Amniotic stem cell (primary cell): ENCODE measurements around the gene NIPAL3.
A peak's percentile ranks its signal among the peaks of the same experiment; 100 is the strongest.
"Not testable (repeated sequence)": the region's sequence is repeated elsewhere in the genome, so short reads cannot be mapped to it uniquely, and the experiment has no call there.

Experiments
- DNase-seq: peaks from one replicate; lab custom pipeline; 2025; lab: John Stamatoyannopoulos, UW

Gene NIPAL3

DNA sequence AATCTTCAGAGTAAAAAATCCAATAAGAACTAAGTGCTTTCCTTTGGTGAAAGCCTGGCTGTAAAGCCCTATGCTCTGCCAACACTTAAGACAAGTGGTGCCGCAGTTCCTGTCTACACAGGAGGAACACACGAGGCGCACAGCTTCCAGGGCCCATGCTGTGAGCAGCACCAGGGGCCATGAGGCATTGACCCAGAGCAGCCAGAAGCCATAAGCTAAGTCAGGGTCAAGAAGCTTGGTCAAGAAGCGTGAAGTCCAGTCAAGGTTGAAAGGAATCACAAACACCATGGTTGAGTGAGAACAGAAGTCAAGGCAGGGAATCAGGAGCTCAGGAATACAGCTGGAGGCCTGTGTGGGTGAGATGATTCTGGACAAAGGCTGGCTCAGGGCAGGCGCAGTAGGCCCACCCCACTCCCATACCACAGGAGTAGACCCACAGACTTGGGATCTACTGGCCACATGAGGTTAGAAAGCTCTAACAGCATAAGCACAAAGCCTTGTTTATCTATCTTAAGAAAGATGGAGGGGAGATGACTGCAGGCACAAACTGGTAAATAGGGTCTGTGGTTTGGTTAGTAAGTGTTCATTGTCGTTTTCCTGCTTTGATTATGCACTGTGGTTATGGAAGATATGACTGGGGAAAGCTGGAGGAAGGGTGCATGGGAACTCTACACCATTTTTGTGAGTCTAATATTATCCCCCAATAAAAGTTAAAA is 44.1 kb downstream of the NIPAL3 start:
- no peak for DNase-seq

DNA sequence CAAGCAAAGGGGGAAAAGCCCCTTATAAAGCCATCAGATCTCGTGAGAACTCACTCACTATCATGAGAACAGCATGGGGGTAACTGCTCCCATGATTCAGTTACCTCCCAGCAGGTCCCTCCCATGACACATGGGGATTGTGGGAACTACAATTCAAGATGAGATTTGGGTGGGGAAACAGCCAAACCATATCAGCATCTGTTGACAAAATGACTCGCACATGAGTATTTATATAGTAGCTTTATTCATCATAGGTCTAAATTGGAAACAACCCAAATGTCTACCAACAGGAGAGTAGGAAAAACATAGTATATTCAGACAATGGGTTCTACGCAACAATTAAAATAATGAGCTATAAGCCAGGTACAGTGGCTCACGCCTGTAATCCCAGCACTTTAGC is 46.5 kb downstream of the NIPAL3 start:
- not testable (repeated sequence) for DNase-seq

DNA sequence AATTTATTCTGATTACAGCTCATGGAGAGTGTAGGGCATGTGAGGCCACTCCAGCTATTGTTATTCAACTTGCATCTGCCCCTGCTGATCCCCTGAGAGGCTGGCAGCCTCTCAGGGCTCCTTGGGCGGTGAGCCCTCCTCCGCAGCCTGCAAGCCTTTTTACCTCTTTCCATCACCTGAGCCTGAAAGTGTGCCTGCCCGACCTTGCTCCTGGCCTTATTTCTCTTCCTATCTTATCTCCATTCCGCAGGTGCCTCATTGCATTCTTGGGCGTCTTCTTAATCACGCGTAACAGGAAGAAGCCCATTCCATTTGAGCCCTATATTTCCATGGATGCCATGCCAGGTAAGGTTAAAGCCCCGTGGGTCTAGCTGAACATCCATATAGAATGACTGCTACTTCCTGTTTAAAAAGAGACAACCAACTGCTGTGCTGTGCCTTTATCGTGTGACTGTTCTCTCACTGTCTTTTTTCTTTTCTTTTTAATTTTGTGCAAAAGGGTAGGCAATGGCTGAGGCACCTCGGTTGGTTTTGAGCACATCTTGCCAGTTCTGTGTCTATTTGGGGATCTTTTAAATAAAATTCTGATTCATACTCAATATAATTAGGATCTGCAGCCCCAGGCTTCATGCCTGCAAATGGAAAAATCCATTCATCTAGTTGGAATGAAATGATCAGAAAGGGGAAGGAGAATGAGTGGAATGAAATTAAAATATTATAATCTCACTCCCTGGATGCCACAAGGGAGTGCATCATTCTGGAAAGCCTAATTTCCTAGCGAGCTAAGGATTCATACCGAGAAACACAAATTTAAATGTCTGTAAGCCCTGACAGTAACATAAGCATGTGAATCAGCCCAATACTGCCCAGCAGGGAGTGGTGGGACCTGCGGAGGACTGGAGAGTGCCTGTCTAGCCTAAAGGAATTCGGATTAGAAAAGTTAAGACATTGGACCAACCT is 48.5 kb downstream of the NIPAL3 start:
- peak; percentile 53 for DNase-seq

DNA sequence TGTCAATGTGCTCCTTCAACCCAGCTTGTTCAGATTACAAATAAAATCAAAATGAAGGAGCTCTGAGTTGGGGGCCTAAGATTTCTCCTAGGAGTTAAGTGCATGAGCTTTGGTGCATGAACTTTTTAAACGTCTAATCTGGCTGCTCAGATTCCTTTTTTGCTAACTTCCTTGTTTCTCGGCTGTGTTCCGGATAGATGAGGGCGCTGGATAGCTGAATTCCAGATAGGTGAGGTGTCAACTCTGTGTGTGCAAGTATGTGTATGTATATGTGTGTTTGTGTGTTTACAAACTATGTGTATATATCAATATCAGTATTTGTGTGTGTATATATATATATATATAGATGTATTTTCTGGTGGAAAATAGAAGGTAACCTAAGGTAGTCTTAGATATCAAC is 49.5 kb downstream of the NIPAL3 start:
- DNase-seq, result no peak

DNA sequence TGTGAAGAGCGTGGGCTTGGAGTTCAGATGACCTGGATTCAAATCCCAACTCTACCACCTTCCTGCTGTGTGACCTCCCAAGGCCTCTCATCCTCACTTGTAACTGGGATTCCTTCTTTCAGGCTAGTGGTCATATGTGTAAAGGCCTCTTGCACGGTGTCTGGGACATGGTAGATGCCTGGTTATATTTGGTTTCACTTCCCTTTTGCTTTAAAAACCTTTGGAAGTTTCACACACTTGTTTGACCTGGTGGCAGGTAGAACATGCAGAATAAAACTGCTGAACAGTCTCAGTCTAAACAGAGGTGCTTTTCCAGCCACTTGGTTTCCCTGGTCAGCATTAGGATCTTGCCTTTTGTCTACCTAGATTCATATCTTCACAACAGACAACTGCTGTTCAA is 50.0 kb downstream of the NIPAL3 start:
- DNase-seq, result no peak

DNA sequence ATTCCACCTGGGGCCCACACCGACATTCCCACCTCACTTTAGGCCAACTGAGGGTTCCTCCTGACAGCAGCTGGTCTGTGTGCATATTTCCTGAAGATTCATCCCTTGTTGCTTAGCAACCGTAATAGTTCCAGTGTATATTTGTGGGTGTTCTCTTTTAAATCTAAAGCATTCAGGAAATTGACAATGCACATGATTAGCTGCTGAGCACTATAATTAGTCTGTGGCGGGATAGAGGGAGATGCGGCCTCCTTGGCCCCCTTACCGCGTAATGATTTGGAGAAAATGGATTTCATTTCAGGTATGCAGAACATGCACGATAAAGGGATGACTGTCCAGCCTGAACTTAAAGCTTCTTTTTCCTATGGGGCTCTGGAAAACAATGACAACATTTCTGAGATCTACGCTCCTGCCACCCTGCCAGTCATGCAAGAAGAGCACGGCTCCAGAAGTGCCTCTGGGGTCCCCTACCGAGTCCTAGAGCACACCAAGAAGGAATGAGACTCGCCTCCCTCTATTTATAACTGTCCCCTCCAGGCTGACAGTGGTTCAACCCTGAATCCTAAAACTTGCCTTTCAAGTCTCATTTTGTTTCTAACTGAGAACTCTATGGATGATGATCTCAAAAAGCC is 53.2 kb downstream of the NIPAL3 start:
- DNase-seq, result no peak

DNA sequence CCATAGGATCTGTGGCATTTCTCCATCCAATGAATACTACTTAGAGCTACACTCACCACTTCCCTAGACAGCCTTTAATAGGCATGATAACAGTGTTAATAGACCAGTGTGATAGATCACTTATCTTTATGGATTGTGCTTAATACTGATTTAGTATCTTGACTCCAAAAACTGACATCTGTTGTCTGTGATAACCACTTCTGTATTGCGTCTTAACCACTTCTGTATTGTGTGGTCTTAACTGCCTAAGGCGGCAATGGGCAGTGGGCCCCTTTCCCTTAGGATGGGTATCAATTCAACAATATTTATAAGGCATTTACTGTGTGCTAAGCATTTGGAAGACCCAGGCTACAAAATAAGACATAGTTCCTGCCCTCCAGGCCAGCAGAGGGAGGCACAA is 55.0 kb downstream of the NIPAL3 start:
- DNase-seq, result no peak

DNA sequence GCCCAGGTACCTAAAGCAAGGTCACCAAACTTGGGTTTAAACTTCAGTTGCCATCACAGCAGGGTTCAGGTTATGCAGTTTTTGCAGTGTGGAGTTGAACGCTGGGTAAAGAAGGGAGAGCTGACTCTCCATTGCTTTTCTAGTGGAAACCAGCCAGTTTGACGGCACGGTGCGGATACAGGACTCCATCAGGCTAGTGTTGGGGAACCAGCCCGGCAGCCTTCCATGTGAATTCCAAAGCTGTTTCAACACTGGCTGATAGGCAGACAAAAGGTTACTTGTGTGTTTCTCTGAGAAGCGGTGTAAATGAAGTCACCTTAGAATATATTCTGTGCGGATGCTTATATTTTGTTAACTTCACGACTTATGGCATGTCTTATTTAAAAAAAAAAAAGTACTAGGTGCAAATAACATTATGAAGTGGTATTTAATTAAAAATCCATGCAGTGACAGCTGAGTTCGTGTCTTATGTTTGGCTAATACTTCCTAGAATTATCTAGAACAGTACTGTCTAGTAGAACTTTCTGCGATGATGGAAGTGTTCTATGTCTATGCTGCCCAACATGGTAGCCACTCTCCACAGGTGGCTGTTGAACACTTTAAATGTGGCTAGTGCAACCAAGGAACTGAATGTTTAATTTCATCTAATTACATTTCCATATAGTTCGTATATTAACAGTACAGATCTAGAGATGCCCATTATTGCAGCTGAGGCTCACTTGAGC is 57.1 kb downstream of the NIPAL3 start:
- no peak for DNase-seq

DNA sequence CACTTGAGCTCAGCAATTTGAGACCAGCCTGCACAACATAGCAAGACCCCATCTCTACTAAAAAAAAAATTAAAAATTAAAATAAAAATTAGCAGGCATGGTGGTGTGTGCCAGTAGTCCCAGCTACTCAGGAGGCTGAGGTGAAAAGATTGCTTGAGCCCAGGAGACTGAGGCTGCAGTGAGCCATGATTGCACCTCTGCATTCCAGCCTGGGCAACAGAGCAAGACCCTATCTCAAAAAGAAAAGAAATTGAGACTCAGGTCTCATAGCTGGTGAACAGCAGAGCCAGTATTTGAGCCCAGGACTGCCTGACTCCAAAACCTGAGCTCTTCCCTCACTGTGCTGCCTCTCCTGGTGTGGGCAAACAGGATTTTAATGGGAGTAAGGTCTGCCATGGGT is 58.6 kb downstream of the NIPAL3 start:
- DNase-seq, result no peak

DNA sequence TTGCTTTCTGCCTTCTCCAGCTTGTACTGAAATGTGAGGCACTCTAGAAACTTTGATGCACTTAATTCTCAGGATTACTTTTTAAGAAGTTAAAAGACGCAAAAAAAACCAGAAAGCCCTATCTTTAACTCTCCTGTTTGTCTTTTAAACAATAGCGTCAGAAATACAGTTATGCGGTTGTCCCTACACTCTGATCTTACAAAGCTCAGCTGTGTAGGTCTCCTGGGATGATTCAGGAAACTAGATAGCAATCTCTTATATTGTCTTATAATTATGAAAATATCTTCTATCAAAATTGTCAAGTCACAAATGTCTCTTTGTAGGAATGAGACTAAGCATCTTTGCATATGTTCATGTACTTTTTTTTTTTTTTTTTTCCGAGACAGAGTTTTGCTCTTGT is 60.1 kb downstream of the NIPAL3 start:
- no peak for DNase-seq

DNA sequence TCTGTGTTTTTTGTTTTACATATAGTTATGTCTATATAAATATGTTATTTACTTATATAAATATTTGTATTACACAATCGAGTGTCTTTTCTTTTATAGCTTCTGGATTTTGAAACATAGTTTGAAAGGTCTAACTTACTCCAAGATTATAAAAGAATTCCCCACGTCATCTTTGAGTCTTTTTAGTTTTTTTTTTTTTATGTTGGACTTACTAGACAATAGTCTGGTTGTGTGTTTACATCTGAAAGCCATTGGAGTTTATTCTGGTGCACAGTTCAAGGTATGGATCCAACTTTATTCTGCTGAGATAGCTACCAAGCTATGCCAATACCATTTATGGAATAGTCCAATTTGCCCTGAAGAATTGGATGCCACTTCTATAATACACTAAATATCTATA is 61.0 kb downstream of the NIPAL3 start:
- DNase-seq, result no peak

DNA sequence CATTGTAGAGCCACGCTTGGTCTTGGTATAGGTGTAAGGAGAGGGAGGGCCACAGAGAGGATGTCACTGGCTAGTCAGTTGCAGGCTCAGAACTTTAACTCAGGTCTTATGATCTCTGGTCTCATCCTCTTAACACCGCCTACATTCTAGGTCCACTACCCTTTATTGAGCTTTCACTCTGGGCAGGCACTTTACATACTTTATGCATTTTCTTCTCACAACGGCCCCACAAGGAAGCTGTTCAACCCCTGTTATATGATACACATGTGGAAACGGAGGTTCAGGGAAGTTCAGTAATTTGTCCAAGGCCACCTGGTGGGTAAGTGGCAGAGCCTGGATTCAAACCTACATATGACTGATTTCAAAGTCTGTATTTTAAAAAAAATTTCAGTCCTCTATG is 61.7 kb downstream of the NIPAL3 start:
- DNase-seq, result no peak

DNA sequence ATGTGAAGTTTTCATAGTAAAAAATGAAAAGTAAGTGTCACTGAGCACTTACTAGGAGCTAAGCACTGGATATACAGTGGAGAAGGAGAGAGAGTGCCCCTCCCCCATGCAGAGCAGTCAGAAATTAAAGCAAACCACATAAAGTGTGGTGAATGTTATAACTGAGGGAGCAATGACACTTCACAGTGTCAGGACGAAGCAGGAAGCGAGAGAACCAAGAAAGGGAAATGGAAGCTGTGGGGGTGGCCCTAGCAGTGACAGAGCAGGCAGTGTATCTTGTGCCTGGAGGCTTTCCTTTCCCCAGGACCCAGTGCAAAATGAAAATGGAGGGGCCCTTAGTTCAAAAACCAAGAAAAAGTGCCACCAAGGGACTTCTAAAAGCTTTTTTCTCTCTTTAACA is 65.5 kb downstream of the NIPAL3 start:
- DNase-seq, result no peak

DNA sequence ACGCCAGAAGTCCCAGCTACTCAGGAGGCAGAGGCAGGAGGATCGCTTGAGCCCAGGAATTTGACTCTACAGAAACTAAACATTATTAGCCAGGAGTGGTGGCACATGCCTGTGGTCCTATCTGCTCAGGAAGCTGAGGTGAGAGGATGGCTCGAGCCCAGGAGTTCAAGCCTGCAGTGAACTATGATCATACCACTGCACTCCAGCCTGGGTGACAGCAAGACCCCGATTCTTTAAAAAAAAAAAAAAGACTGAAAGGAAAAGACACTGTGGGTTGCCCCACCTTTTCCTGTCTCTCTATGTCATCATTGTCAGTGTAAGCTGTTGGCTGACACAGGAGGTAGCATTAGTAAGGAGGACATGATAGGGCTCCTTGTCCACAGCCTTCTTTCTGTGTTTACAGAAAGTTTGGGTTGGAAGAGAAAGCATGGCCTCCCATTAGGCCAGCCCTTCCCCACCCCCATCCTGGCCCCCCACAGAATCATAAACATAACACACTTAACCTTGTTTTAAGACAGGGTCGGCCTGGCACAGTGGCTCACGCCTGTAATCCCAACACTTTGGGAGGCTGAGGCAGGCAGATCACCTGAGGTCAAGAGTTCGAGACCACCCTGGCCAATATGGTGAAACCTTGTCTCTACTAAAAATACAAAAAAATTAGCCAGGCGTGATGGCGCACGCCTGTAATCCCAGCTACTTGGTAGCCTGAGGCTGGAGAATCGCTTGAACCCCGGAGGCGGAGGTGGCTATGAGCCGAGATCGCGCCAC is 66.4 kb downstream of the NIPAL3 start:
- DNase-seq, result no peak

DNA sequence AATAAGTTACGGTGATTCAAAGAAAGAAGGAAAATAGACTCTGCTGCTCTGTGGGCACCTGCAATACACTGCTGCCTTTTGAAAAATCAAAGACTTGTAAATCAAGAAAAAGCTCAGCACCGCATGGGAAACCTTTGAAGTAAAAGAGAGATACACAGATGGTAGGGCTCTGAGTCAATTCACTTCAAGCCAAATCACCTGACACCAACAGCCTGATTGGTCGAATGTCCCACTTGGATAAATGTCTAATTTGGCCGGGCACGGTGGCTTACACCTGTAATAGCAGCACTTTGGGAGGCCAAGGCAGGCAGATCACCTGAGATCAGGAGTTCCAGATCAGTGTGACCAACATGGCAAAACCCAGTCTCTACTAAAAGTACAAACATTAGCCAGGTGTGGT is 67.8 kb downstream of the NIPAL3 start:
- DNase-seq, result no peak

DNA sequence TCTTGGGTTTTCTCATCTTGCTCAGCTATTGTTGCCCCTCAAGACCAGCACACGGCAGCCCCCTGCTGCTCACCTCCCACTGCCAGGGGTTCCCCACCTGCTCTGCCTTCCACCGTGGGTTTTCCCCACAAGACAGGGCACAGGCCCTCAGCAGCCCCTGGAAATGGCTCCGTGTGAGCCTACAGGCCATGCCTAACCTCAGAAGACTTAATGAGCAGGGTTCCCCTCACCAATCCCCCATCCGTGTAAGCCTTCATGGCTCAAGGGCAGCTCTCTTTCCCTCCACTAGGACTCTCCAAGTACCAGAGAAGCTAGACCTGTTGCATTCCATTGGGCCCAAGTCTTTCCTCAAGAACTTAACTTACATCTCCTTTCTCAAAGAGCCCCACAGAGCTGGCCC is 68.6 kb downstream of the NIPAL3 start:
- no peak for DNase-seq

DNA sequence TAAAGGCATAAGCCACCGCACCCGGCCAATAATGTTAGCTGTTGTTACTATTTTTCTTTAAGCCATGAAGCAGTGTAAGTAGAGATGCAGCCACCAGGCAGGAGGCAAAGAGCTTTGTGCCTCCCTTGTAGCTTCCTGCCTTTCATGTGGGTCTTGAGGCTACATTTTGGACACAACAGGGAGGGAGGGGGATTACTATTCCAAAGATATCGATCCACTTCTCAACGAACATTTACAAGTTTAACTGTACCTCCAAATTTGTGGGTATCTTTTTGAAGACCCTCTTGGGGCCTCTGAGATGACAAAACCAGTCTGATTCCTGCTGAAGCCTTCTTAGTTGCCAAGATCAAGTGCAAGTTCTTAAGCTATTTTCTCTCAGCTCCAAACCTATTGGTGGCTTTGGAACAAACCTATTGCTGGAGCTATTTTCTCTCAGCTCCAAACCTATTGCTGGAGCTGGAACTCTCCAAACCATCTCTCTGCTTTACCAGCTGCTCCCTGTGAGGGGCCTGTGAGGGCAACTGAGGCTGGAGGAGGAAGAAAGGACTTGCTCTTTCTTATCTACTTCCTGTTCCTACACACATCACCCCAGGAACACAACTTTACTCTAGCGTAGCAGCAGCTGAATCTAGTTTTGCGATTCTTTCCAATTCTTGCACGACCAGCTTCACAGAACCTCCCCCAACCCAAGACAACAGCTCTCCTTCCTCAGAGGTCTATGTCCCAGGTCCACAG is 70.9 kb downstream of the NIPAL3 start:
- DNase-seq, result no peak

DNA sequence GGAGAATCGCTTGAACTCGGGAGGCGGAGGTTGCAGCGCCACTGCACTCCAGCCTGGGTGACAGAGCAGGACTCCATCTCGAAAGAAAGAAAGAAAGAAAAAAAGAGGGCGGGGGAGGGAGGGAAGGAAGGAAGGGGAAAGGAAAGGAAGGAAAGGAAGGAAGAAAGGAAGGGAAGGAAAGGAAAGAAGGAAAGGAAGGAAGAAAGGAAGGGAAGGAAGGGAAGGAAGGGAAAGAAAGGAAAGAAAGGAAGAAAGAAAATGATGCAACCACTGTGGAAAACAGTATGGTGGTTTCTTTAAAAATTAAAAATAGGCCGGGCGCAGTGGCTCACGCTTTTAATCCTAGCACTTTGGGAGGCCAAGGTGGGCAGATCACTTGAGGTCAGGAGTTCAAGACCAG is 71.9 kb downstream of the NIPAL3 start:
- no peak for DNase-seq

DNA sequence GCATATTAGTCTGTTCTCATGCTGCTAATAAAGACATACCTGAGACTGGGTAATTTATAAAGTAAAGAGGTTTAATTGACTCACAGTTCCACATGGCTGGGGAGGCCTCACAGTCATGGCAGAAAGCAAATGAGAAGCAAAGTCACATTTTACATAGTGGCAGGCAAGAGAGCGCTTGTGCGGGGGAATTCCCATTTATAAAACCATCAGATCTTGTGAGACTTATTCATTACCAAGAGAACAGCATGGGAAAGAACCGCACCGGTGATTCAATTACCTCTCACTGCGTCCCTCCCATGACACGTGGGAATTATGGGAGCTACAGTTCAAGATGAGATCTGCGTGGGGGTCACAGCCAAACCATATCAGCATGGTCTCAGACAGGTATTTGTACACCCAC is 72.6 kb downstream of the NIPAL3 start:
- not testable (repeated sequence) for DNase-seq

DNA sequence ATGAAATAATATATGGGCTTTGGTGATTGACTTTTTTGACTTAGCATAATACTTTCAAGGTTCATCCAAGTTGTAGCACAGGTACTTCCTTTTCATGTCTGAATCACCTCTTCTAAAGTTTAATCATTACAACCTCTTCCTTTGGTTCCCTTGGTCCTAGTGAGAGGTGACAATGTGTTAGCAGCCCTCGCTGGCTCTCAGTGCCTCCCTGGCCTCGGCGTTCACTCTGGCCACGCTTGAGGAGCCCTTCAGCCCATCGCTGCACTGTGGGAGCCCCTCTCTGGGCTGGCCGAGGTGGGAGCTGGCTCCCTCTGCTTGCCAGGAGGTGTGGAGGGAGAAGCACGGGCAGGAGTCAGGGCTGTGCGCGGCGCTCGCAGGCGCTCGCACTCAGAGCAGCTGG is 74.1 kb downstream of the NIPAL3 start:
- no peak for DNase-seq
